ENCODE measurements around the gene G6PD.

GRCh38 chrX:154488336-154489075 is 58.1 kb downstream of the G6PD start:
- TF ChIP-seq, protein P1, sequence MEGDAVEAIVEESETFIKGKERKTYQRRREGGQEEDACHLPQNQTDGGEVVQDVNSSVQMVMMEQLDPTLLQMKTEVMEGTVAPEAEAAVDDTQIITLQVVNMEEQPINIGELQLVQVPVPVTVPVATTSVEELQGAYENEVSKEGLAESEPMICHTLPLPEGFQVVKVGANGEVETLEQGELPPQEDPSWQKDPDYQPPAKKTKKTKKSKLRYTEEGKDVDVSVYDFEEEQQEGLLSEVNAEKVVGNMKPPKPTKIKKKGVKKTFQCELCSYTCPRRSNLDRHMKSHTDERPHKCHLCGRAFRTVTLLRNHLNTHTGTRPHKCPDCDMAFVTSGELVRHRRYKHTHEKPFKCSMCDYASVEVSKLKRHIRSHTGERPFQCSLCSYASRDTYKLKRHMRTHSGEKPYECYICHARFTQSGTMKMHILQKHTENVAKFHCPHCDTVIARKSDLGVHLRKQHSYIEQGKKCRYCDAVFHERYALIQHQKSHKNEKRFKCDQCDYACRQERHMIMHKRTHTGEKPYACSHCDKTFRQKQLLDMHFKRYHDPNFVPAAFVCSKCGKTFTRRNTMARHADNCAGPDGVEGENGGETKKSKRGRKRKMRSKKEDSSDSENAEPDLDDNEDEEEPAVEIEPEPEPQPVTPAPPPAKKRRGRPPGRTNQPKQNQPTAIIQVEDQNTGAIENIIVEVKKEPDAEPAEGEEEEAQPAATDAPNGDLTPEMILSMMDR (IDR thresholded peaks at IDR 0.05): no peak
- TF ChIP-seq POLR2A (IDR thresholded peaks at IDR 0.05) (no peak), POLR2AphosphoS5 (IDR thresholded peaks at IDR 0.05) (no peak)
